Embryonic facial prominence (tissue), 1 donor: ENCODE results near the gene SLC5A10.
"Not testable (repeated sequence)": the region's sequence is repeated elsewhere in the genome, so short reads cannot be mapped to it uniquely, and the experiment has no call there.

Experiments used
- DNase-seq: peaks from one replicate; pipeline ENCODE4 v3.0.0-alpha.2; 2016; ENCODE audit errors: extremely low spot score

The SLC5A10 gene

DNA sequence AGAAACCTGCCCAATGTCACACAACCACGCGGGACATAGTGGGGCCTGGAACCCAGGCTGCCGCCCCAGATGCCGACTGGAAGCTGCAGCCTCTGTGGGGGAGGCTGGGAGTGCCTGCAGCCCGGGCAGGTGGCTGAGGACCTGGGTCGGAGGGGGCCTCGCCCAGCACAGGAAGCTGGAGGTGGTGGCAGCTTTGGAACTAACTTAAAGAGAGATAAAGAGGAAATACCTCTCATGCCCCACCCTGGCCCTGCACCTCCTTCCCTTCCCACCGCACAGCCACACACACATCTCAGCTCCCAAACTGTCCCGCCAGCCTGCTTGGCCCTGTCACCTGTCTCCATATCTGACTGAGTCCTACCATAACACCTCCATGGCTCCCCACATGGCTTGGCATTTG lies 88.4 kb downstream of the SLC5A10 start:
- not testable (repeated sequence) for DNase-seq

DNA sequence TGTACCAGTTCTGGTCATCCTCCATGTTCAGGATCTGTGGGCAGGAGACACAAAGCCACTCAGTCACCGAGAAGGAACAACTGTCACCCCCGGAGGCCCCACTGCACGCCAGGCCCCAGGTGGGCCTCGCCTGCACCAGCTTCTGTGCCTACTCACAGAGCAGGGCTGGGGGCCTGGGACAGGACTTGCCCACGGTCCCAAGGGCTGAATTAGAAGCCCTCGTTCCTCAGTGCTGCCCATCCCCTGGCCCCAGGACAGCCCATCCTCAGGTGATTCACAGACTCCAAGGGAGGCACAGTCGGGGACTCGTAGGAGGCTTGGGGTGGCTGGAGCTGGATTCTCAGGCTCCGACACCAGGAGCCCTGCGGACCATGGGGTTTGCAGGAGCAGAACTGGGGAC lies 89.9 kb downstream of the SLC5A10 start:
- not testable (repeated sequence) for DNase-seq

DNA sequence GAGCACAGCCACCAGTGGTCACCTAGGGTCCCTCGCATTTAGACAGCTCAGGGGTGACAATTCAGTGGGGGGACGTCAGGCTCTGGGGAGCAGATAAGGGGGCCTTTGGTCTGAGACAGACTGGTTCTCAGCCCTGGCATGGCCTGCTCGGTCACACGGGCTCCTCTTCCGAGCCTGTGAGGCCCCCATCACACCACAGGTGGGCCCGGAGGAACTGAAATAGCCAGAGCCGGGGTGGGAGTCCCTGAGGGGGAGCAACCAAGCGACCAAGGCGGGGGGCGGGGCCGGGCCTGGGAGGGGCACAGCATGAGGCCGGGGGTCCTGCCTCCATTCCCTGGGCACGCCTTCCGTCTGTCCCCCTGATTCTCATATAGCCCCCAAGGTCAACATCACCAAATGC lies 90.4 kb downstream of the SLC5A10 start:
- DNase-seq = not testable (repeated sequence)

DNA sequence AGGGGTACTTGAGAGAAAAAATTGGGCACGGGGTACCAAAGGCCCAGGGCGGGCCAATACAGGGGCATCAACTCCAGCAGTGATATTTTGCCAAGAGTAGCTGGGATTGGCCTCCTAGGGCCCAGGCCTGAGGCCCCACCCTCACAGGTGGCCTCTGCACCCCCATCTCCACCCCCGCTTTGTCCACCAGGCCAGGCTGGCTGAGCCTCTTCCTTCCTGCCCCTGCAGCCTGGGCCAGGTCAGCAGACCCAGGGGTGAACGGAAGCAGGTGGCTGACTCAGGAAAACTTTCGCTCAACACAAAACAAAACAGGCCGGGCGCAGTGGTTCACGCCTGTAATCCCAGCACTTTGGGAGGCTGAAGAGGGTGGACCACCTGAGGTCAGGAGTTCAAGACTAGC lies 91.1 kb downstream of the SLC5A10 start:
- not testable (repeated sequence) for DNase-seq

DNA sequence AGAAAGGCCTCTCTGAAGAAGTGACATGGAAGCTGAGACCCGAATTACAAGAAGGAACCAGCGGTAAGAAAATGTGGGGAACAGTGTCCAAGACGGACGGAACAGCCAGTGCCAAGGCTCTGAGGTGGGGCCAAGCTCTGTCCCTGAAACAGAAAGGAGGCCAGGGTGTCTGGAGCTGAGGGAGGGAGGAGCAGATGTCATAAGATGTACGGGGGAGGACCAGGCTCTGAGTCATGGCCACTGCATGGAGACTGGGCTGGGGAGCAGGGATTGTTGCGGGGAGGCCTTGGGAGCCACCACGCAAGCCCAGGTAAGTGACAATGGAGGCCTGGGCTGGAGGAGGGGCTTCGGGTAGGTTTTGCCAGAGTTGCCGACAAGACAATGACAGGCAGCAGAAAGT lies 92.7 kb downstream of the SLC5A10 start:
- not testable (repeated sequence) for DNase-seq

DNA sequence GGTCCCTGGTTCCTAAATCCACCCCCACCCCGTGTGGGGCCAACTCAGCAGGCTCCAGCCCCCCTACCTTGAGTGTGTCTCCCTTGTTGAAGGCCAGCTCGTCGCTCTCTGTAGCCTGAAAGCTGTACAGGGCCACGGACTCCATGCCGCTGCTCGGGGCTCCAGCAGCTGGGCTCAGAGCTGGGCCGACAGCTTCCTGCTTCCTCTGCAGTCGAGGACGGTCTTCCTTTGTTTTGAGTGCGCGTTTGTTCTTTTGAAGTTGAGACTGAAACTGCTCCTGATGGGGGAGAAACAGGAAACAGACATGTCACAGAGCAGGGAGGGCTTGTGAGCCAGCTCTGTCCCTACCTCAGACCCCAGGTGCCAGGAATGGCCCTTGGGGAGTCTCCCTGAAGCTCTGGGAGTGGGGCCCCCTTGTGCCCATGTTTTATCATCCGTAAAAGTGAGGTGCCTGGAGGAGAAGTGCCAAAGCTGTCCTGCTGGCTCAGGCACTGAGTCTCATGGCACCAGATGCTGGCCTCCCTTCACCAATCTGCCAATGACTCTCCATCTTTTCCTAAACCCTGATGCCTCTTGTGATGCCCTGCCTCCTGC lies 94.9 kb downstream of the SLC5A10 start, which contains the start of gene GRAP:
Gene GRAP, minus strand, starts transcription at position 176 of the 594 bp plus-strand sequence. Its CDS starts 31 bp downstream, at position 145.
- not testable (repeated sequence) for DNase-seq

DNA sequence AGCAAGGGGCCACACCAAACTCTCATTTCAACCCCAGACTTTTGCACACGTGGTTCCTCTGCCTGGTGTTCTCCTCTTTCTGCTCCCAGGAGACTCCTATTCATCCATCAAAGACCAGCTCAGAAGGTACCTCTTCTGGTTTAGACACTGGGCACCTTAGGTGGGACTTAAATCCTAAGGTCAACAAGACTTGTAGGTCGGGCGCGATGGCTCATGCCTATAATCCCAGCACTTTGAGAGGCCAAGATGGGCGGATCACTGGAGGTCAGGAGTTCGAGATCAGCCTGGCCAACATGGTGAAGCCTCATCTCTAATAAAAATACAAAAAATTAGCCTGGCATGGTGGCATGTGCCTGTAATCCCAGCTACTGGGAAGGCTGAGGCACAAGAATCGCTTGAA lies 95.5 kb downstream of the SLC5A10 start:
- not testable (repeated sequence) for DNase-seq

DNA sequence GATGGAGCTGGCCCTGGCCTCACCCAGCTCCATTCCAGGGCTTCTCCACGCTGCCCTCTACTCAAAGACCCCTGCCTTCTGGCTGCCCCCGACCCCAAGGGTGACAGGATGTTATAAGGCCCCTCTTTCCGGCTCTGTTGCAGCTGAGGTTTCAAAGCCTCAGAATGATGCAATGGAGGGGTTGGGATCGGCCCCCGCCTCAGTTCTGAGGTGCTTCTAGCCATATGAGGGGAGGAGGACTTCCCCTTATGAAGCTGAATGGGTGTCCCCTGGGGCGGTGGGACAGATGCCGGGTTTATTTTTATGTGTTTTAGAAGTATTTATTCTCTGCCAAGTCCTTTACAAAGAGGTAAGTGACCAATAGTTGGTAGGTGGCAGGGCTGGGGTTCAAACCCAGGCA lies 96.9 kb downstream of the SLC5A10 start:
- DNase-seq = not testable (repeated sequence)

DNA sequence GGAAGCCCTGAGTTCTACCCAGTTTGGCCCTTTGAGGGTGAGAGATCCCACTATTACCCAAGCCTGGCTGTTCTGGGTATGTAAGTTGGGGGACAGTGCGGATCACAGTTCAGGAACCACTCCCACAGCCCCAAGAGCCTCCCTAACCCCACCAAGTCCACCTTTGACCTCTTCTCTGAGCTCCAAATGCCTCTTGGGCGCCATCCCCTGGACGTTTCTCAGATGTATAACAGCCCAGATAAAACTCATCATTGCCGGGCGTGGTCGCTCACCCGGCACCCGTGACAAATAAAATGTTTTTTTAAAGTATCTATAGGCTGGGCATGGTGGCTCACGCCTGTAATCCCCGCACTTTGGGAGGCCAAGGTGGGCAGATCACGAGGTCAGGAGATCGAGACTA lies 103.5 kb downstream of the SLC5A10 start:
- DNase-seq = not testable (repeated sequence)

DNA sequence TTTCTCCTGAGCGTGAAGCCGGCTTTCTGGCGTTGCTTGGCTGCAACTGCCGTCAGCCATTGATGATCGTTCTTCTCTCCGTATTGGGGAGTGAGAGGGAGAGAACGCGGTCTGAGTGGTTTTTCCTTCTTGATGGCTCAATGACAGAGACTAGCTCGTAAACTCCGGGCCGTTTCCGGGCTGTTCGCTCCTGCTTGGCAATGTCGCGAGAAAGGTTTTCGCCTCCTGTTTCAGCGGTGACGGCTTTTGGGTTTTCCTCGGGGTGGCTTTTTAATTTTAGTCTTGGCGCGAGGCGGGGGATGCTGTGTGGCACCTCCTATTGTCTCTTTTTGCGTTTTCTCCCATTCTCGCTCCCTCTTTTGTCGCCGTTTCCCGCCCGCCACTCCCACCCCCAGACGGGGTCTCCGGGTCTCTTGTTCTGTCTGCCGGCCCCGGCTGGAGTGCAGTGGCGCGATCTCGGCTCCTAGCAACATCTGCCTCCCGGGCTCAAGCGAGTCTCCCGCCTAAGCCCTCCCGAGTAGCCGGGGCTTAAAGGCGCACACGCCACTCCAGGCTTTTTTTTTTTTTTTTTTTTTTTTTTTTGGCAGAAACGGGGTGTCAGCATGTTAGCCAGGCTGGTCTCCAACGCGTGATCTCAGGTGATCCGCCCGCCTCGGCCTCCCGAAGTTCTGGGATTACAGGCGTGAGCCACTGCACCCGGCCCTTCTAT lies 110.2 kb downstream of the SLC5A10 start:
- DNase-seq = not testable (repeated sequence)

DNA sequence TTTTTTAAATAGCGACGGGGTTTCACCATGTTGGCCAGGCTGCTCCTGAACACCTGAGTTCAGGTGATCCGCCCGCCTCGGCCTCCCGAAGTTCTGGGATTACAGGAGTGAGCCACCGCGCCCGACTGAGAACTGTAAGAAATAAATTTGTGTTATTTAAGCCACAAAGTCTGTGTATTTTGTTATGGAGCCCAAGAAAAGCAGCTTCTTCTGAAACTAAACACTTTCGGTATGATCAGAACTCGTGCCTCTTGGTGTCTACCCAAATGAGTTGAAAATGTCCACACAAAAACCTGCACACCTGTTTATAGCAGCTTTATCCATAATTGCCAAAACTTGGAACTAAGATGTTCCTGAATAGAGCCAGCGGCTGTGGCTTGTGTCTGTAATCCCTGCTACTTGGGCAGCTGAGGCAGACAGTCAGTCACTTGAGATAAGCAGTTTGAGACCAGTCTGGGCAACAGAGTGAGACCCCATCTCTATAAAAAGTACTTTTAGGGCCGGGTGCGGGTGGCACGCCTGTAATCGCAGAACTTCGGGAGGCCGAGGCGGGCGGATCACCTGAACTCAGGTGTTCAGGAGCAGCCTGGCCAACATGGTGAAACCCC lies 110.9 kb downstream of the SLC5A10 start:
- not testable (repeated sequence) for DNase-seq

DNA sequence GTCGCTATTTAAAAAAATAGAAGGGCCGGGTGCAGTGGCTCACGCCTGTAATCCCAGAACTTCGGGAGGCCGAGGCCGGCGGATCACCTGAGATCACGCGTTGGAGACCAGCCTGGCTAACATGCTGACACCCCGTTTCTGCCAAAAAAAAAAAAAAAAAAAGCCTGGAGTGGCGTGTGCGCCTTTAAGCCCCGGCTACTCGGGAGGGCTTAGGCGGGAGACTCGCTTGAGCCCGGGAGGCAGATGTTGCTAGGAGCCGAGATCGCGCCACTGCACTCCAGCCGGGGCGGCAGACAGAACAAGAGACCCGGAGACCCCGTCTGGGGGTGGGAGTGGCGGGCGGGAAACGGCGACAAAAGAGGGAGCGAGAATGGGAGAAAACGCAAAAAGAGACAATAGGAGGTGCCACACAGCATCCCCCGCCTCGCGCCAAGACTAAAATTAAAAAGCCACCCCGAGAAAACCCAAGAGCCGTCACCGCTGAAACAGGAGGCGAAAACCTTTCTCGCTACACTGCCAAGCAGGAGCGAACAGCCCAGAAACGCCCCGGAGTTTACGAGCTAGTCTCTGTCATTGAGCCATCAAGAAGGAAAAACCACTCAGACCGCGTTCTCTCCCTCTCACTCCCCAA lies 111.5 kb downstream of the SLC5A10 start:
- DNase-seq = not testable (repeated sequence)

DNA sequence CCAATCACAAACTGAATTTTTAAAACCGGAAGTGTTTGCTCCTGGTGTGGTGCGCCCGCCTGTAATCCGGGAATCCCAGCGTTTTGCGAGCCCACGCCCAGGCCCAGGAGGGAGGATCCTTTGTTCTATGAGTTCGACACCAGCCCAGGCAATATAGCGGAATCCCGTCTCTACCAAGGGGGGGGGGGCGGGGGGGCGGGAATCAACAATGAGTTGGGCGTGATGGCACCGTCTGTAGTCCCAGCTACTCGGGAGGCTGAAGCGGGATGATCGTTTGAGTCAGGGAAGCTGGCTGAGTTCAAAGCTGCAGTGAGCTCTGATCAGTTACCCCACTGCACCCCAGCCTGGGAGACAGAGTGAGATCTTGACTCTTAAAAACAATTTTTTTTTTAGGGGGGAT lies 112.4 kb downstream of the SLC5A10 start:
- not testable (repeated sequence) for DNase-seq

DNA sequence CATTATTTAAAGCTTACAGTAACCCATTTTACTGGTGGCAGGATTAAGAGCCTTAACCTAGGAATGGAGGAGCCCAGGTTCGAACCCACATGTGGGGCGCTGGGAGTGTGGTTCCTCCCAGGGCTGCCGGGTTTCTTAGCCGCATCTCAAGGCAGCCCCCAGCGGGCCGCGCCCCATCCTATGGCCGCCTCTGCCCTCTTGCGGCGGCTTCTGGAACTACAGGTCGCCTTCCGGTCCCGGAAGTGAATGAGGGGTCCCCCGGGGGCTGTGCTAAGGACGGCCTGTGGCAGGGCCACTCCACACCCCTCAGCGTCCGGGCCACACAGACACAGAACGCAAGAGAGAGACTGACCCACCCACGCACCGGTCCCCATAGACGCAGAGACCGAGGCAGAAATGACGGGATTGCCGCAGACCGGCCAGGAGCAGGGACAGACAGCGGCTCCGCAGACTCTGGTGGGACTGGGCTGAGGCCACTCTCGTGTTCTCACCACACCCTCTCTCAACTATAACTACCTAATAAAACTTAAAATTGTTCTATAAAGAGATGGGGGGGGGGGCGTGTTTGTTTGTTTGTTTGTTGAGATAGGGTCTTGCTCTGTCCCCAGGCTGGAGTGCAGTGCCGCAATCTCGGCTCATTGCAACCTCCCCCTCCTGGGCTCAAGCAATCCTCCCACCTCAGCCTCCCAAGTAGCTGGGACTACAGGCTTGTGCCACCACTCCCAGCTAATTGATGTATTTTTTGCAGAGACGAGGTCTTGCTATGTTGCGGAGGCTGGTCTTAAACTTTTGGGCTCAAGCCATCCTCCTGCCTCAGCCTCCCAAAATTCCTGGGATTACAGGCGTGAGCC lies 118.6 kb downstream of the SLC5A10 start:
- DNase-seq = not testable (repeated sequence)
